Stimulated activated CD8-positive, alpha-beta memory T cell treated with anti-CD3 and anti-CD28 coated beads, Interleukin-15, amount 100 ng/mL, for 48 hours (primary cell): Measurements from ENCODE around the gene SEM1.
"Not testable (repeated sequence)": the region's sequence is repeated elsewhere in the genome, so short reads cannot be mapped to it uniquely, and the experiment has no call there.

Experiments
- DNase-seq, 2 donors: peaks; one replicate each; pipeline ENCODE4 v3.0.0-alpha.2; 2020; ENCODE audit warnings: low read depth in 2 of 2

SEM1 gene

DNA sequence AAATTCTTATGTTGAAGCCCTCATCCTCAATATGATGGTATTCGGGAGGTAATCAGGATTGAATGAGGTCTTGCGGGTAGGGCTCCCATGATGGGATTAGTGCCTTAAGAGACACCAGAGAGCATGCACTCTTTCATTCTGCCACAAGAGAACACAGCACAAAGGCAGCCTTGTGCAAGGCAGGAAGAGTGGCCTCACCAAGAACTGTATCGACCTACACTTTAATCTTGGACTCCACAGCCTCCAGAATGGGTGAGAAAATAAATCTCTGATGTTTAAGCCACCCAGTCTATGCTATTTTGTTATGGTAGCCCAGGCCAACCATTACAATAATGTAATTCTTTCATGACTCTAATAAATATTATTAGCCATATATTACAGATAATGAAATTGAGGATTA is 8.4 kb downstream of the SEM1 start:
- no peak for DNase-seq

DNA sequence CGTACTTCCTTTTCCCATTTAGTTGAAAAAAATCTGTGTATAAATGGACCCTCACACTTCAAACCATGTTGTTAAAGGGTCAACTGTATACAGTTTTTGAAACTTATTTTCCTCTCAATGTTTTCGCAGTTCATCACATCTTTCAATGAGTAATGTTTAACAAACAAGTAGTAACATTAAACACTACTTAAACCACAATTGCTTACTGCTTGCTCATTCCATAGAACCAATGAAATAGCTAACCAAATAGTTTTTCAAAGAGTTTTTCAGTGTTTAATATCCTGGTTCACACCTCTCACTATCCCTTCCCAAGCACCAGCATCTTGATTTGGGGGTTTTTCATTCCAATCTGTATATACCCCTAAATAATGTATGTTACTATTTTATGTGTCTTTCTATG is 9.1 kb downstream of the SEM1 start:
- no peak for DNase-seq

DNA sequence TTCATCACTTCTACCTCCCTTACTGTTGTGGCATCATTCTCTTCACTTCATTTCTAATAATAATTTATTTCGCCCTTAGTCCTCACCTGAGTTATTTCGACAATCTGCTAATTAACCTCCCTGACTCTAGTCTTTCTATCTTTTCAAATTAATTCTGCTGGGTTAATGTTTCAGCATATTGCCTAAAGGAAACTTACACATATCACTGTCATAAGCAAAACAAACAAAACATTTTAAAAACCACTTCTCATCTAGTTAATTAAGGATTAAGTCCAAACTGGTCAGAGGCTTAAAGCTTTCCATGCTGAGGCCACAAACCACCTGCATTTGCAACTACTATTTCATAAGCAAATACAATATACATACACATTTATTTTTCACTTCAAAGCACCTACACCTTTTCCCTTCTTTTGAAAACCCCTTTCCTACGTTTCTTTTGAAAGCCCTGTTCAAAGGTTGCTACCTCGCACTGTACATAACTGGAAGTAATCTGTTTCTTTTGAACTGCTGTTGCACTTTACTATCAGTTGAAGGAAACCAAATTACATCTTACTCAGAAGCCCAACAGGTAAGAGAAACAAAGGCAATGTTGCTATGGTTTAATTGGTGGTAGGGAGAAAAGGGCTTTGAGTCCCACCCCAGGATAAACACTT is 10.3 kb downstream of the SEM1 start:
- DNase-seq: no peak

DNA sequence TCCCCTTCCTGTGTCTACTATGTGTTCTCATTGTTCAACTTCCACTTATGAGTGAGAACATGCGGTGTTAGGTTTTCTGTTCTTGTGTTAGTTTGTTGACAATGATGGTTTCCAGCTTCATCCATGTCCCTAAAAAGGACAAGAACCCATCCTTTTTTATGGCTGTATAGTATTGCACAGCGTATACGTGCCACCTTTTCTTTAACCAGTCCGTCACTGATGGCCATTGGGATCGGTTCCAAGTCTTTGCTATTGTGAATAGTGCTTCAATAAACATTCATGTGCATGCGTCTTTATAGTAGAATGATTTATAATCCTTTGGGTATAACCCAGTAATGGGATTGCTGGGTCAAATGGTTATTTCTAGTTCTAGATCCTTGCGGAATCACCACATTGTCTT is 11.2 kb downstream of the SEM1 start:
- DNase-seq: not testable (repeated sequence)

DNA sequence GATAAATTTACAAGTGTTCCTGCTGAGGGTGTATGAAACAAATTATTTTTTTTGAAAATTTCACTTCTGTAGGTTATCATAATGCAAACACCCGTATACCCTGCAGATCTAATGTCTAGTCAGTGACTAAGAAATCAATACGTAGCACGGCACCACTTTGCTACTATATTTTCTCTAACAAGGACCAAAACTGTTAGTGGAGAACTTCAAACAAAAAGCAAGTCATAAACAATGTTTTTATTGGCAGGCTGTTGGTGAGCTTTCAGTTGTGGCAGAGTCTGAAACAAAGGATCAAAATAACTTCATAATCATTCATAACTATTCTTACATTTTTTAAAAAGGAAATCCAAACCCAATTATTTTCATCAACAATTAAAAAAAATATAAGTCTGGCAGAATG is 11.8 kb downstream of the SEM1 start:
- no peak for DNase-seq

DNA sequence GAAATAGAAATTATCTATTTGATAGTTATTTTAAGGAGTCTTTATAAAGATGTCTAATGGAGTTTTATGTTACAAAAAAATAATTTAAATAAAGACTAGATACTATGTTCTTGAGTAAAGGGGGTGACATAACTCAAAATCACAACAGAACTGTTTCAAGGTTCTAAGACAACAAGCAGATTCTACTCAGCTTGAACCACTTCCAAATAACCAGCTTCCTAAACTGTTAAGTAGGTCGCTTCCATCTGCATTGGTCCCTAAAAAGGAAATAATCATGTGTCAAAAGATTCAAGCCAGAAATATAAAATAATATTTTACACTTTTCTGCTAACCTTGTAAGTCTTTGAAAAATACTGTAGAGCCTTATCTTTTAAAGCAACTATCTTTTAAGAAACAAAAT is 14.1 kb downstream of the SEM1 start:
- DNase-seq: no peak

DNA sequence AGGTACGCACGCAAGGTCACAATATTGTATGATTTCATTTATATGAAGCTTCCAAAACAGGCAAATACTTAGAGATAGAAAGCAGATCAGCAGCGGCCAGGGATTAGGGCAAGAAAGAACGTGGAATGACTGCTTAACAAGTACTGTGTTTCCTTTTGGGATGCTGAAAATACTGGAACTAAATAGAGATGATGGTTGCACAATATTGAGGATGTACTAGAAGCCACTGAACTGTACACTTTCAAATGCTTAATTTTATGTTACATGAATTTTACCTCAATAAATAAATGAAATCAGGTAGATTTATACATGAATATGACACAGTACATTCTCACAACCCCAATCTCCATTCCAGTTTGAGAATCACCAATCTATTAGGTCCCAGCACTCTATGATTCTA is 15.6 kb downstream of the SEM1 start:
- DNase-seq: no peak

DNA sequence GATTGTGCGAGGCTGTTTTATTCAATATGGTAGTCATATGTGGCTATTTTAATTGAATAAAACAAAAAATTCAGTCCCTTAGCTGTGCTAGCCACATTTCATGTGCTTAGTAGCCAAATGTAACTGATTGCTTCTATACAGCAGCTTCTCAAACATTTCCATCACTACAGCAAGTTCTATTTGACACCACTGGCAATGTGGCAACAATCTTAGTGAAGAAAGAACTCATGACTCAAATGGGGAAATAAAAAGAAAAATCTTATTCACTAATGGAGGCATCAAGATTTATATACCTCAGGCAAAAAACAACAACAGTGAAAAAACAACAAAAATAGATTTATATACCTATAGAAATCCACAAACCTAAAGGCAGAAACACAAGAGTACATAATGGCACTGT is 17.9 kb downstream of the SEM1 start:
- DNase-seq: no peak

DNA sequence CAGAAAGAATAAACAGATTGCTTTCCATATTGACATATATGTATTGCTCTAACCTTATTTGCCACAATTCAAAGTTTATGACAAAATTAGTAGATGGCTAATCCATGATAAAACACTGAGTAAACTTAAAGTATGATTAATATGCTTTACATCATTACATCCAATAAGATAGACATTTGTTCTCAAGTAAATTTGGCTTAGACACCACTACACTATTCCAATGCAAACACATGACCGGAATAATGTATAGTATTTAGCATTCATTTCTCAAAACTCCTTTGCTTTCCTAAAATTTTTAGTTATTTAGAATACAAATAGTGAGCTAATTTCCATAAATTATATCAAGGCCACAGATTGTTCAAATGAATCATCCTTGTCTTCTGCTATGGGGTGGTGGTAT is 20.2 kb downstream of the SEM1 start:
- no peak for DNase-seq

DNA sequence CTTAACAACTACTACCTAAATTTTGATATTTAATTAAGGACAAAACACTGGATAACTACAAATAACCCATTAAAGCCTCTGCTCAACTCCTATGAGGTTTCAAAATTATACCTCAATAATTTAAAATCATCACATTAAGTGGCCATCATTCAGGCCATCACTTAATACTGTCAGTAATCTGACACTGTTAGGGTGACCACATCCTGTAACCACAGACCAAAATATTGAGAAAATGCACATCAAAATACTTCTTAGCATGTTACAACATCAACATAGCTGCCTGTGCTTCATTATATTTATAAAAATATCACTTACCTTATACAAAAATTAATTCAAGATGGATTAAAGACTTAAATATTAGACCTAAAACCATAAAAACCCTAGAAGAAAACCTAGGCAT is 23.3 kb downstream of the SEM1 start:
- DNase-seq: no peak

DNA sequence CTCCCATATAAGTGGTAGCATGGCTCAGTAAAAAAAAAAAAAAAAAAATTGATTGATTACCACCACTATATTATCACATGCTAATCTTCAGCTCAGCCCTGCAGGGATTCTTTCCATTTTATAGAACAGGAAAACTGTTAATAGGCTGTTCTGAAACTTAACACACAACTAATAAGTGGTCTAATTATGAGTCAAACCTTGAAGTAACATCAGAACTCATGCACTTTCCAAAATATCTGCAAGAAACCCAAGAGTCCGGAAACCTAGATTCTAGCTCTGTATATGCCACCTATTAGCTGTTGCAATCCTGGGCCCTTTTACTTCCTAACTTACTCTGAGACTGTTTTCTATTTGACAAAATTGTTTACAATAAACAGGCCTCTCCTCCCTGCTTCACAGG is 23.9 kb downstream of the SEM1 start:
- DNase-seq: no peak

DNA sequence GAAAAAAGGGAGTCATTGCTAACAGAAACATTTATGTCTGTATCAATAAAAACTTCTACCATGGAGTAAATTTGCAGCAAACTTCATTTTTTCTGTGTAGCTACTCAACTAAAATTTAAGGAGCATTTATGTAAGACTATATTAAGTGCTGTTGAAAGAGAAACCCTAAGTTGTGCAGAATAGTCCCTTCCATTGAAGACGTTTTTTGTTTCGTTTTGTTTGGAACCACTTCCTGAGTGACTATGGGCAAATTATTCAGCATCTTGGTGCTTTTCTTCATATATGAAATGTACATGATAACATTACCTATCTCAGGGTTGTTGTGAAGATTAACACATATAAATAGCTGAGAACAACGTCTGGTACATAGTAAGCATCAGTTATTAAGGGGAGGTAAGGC is 24.3 kb downstream of the SEM1 start:
- no peak for DNase-seq

DNA sequence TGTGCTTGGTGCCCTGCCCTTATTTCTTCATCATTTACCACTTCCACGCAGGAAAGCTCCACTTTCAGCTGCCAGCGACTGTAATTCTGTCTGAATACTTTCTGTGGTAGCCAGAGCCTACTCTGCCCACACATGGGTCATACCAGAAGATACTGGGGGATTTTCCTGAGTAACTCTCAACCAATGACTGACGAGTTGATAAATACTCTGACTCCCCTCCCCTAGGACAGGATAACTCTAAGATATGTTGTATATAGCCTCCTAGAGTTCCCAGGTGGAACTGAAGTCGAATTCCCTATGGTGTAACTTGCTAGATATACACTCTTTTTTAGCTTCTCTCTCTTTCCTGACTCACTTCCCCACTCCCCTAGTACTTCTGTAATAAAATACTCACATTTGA is 29.8 kb downstream of the SEM1 start:
- no peak for DNase-seq

DNA sequence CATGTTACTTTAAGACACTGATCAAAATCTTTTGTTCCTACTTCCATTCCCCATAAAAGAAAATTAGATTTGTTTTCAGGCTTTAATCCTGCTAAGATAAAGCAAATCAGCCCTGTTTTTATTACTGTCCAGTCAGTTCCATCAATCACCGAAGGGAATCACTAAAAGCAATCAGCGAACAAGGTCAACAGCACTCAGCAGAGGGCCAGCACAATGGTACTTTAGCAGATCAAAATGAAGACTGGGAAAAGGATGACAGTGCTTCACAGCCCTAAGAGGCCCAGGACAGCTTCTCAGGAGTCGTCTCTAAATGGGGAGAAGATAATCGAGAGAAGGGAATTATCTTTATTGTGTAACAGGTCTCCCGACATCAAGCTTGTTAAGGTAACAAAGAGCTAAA is 32.7 kb downstream of the SEM1 start:
- no peak for DNase-seq

DNA sequence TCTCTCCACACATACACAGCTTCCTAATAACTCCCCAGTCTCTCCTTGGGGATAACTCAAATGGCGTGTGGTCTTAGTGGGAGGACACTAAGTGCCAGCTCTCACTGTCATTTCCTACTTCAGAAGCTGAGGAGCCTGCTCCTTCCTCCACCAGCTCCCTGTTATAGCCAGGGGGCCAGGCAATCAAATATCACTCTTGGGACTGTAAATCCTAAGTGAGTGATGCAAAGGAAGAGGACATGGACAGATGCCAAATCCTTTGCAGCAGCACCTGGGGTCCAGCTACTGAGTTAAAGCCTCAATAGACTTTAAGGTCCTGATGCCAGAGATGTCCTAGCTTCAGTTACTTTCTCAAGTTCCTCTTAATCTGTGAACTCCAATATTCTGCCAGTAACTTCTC is 34.1 kb downstream of the SEM1 start:
- DNase-seq: no peak

DNA sequence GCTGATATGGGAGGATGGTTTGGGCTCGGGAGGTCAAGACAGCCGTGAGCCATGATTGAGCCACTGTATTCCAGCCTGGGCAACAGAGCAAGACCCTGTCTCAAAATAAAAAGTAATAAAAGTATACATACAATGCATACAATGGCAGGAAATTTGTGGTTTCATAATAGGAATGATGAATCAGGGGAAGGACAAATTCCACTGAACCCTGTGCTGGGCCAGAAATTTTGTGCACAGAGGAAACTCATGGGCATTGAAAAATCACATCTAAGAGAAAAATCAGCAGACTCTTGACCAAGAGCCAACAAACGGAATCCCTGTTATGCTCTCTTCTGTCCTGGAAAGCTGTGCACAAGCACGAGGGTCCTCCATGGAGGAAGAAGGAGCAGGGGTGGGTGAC is 35.1 kb downstream of the SEM1 start:
- no peak for DNase-seq

DNA sequence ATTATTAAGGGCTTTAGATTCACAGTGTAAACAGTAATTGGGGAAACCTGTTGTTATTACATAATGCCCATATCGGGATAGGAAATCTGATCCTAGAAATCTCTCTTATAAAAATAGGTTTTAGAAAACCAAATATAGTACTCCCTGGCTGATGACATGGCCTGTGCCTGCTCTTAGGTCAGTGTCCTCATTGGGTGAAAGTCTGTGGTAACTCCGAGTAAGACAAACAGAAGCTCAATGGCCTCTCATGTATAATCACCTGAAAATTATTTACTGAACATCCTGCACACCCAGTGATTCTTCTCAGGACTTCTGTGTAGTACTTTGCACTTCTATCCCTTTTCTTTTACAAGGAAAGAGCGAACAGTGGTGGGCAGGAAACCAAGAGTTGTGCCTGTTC is 37.8 kb downstream of the SEM1 start:
- DNase-seq: no peak

DNA sequence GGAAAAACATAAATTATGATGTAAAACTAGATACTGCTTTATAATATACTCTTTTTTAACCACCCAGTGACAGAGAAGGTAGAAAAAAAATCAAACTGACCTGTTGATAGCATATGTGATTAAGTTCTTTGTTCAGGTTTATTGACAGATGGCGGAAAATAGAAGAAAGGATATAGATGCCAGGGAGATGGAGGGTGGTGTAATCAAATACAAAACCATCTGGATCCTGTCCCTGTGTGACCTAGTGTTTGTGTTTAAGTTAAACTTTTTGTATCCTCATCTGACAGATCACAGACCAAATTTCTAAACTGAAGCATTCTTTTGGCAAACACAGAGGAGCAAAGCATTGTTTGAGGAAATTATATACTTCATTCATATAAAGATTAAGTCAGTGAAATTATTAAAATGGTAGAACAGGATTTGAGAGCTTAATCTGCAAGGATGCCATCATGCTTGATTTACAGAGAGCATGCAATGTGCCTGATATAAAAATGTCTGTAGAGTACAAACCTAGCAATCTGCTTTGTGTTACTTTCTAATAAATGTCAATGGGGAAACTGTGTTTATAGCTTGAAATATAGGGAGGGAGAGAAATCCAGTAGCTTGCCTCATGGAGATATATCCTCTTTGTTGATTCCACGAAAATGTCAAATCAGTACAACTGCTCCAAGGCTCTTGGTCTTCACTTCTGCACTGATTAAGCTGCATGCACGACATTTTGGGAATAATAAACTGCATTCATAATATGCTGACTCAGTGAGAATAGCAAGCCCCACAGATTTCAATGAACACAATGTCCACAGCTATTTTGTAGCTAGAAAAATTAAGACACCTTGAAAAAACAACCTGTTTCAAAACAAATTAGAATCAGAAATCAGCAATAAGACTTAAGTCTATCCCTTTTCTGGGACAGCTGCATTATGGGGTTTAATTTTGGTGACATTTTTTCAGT is 39.0 kb downstream of the SEM1 start:
- DNase-seq: no peak

DNA sequence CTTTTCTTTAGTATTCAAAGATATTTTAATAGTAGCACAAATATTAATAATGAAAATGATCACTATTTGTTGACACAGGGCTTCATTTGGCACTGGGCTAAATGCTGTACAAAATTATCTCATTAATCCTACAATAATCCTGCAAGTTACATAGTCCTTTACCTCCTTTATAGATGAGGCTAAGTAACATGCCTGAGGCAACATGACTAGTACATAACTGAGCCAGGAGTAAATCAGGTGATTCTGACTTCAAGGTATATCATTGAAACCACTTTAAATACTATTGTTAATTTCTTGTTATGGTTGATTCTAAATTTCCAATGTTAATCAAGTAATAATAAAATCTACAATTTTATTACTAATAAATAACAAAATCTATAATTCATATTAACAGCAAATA is 39.8 kb downstream of the SEM1 start:
- DNase-seq: no peak

DNA sequence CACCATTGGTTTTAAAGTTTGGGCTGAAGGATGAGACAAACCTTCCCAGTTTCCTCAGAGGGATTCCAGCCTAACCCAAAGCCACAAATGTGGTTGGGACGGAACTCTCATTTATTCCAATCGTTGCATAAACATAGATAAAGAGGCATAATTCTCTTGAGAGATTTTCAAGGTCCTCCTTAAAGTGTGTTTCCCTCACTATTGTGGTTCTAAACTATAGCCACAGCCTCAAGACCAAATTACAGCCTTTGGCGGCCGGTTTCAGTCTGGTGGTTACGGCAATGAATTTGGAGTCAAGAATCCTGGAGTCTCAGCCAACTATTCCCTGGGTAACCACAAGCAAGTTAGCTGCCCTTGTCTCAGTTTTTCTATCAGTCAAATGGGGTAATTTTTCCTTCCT is 42.6 kb downstream of the SEM1 start:
- no peak for DNase-seq

DNA sequence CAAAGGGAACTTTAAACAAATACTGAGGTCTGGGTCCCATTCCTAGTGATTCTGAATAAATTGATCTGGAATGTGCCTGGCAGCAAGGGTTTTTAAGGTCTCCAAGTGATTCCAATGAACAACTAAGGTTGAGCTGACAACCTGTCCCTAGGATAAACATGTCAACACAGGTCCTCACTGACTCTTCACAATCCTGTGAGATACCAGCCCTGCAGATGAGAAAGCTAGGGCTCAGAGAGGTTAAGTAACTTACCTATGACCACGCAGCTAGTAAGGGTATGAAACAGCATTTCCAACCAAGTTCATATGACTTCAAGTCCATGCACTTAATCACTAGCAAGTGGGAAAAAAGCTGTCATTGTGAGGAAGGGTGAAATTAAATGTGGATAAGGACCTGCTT is 44.0 kb downstream of the SEM1 start:
- no peak for DNase-seq

DNA sequence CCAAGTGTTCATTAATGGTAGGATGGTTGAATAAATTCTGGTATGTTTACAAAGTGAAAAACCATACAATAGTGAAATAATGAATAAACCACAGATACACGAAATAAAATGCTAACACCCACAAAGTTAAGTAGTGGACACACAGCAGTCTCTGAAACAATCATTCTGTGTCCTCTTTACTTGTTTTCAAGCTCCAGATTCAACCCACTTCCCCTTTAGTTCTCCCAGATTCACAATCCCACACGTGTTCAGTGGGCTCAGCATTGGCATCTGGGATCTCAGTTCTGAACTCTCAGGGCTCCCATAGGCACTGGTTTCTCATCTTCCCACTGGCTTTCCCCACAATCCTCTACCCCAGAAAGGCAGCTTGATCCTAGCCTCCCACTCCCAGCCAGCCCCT is 44.9 kb downstream of the SEM1 start:
- no peak for DNase-seq

DNA sequence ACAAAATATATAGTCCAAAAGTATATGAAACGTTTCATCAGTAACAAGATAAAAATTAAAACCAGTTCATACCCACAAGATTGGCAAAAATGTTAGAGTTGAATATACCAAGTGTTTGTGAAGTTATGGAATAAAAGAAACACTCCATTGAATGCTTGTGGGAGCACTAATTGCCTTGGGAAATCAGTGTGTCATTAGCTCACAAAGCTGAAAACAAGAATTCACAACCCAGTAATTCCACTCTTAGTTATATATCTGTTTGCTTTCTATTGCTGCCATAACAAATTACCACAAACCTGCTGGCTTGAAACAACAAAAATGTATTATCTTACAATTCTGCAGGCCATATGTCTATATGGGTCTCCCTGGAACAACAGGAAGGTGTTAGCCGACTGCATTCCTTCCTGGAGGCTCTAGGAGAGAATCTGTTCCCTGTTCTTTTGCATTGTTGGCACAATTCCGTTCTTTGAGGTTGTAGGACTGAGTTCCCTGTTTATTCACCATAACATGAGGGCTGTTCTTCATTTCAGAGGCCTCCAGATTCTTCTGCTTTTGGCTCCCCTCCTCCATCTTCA is 45.7 kb downstream of the SEM1 start:
- no peak for DNase-seq
